MM.1S (cell line): ENCODE measurements around the gene ABO.
"Not testable (repeated sequence)": the region's sequence is repeated elsewhere in the genome, so short reads cannot be mapped to it uniquely, and the experiment has no call there.

Source experiments
- DNase-seq: peaks from one replicate; pipeline ENCODE4 v3.0.0-alpha.2; 2015
- H2AFZ ChIP-seq: fragments of 300-600 bp; sonication (generic); 2 replicates; pipeline ENCODE4 v1.6.0; 2016; ENCODE audit warnings: antibody characterized with exemption, low read length
- H3F3A ChIP-seq: fragments of 300-600 bp; sonication (generic); 2 replicates; pipeline ENCODE4 v1.6.1; 2016; ENCODE audit warnings: mild to moderate bottlenecking, antibody characterized with exemption, low read length, moderate library complexity, mixed read lengths; ENCODE audit not compliant: insufficient read depth
- H3K27ac ChIP-seq: fragments of 300-600 bp; sonication (generic); 2 replicates; pipeline ENCODE4 v1.5.1; 2016; ENCODE audit warnings: mild to moderate bottlenecking, low read length
- H3K27me3 ChIP-seq: fragments of 300-600 bp; sonication (generic); replicated peaks from 2 replicates; pipeline ENCODE4 v1.6.0; 2016; ENCODE audit warnings: low read length; ENCODE audit not compliant: insufficient read depth
- H3K36me3 ChIP-seq: fragments of 300-600 bp; sonication (generic); replicated peaks from 2 replicates; pipeline ENCODE4 v1.6.1; 2016; ENCODE audit warnings: mild to moderate bottlenecking, low read length, mixed read lengths; ENCODE audit not compliant: insufficient read depth
- H3K4me1 ChIP-seq: fragments of 300-600 bp; sonication (generic); 2 replicates; pipeline ENCODE4 v1.6.1; 2016; ENCODE audit warnings: low read length, mixed read lengths
- H3K4me2 ChIP-seq: fragments of 300-600 bp; sonication (generic); 2 replicates; pipeline ENCODE4 v1.6.0; 2016; ENCODE audit warnings: low read depth, low read length
- H3K4me3 ChIP-seq: fragments of 300-600 bp; sonication (generic); 2 replicates; pipeline ENCODE4 v1.5.1; 2016; ENCODE audit warnings: low read length, mixed read lengths
- H3K79me2 ChIP-seq: fragments of 300-600 bp; sonication (generic); 2 replicates; pipeline ENCODE4 v1.6.1; 2016; ENCODE audit warnings: mixed run types, low read length, mixed read lengths
- H3K9ac ChIP-seq: fragments of 300-600 bp; sonication (generic); 2 replicates; pipeline ENCODE4 v1.6.1; 2016; ENCODE audit warnings: low read length, mixed read lengths
- H3K9me2 ChIP-seq: fragments of 300-600 bp; sonication (generic); replicated peaks from 2 replicates; pipeline ENCODE4 v1.6.1; 2016; ENCODE audit warnings: mild to moderate bottlenecking, low read length, mixed read lengths; ENCODE audit not compliant: insufficient read depth
- H3K9me3 ChIP-seq: fragments of 300-600 bp; sonication (generic); replicated peaks from 2 replicates; pipeline ENCODE4 v1.6.1; 2016; ENCODE audit warnings: mild to moderate bottlenecking, low read length, mixed read lengths; ENCODE audit not compliant: insufficient read depth
- H4K20me1 ChIP-seq: fragments of 300-600 bp; sonication (generic); 2 replicates; pipeline ENCODE4 v1.6.1; 2016; ENCODE audit warnings: mild to moderate bottlenecking, low read length, moderate library complexity, mixed read lengths; ENCODE audit not compliant: insufficient read depth
- EZH2 ChIP-seq: fragments of 300-600 bp; sonication (generic); optimal IDR thresholded peaks from 2 replicates; pipeline ENCODE3; 2017; ENCODE audit warnings: low read depth, mild to moderate bottlenecking, antibody characterized with exemption, low read length, mixed read lengths
- EZH2phosphoT487 ChIP-seq: fragments of 300-600 bp; sonication (generic); IDR thresholded peaks from 2 replicates; pipeline ENCODE4 v1.6.1; 2018; ENCODE audit warnings: antibody characterized with exemption, low read length
- TF ChIP-seq, protein P1 (sequence below): fragments of 300-600 bp; sonication (generic); IDR thresholded peaks from 2 replicates; pipeline ENCODE4 v1.5.1; 2016; ENCODE audit warnings: antibody characterized with exemption, low read length, mixed read lengths

The ABO gene

DNA sequence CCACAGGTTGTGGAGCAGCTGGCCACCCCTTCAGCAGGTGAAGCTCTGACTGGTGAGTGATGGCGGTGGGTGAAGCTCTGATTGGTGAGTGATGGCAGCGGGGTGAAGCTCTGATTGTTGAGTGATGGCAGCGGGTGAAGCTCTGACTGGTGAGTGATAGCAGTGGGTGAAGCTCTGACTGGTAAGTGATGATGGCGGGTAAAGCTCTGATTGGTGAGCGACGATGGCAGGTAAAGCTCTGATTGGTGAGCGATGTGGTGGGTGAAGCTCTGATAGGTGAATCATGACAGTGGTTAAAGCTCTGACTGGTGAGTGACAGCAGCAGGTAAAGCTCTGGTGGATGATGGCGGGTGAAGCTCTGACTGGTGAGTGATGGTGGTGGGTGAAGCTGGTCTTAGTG lies 9.4 kb upstream of the ABO start:
- Histone ChIP-seq H4K20me1 (no peaks in the 10 kb centered on the region), H3K4me1 (no peaks in the 10 kb centered on the region), H3K4me3 (no peak overlapping the region), H3K9me2 (no peaks in the 10 kb centered on the region), H3K27me3 (peaks cover 96% of the 10 kb centered on the region), H3K9ac (no peak overlapping the region), H3K36me3 (no peaks in the 10 kb centered on the region), H3K9me3 (no peaks in the 10 kb centered on the region), H3K4me2 (no peak overlapping the region), H3F3A (no peaks in the 10 kb centered on the region), H3K27ac (no peak overlapping the region), H3K79me2 (no peaks in the 10 kb centered on the region), H2AFZ (no peak overlapping the region)
- TF ChIP-seq, protein P1, sequence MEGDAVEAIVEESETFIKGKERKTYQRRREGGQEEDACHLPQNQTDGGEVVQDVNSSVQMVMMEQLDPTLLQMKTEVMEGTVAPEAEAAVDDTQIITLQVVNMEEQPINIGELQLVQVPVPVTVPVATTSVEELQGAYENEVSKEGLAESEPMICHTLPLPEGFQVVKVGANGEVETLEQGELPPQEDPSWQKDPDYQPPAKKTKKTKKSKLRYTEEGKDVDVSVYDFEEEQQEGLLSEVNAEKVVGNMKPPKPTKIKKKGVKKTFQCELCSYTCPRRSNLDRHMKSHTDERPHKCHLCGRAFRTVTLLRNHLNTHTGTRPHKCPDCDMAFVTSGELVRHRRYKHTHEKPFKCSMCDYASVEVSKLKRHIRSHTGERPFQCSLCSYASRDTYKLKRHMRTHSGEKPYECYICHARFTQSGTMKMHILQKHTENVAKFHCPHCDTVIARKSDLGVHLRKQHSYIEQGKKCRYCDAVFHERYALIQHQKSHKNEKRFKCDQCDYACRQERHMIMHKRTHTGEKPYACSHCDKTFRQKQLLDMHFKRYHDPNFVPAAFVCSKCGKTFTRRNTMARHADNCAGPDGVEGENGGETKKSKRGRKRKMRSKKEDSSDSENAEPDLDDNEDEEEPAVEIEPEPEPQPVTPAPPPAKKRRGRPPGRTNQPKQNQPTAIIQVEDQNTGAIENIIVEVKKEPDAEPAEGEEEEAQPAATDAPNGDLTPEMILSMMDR, result no peak
- TF ChIP-seq EZH2, result no peak
- no peak for DNase-seq

DNA sequence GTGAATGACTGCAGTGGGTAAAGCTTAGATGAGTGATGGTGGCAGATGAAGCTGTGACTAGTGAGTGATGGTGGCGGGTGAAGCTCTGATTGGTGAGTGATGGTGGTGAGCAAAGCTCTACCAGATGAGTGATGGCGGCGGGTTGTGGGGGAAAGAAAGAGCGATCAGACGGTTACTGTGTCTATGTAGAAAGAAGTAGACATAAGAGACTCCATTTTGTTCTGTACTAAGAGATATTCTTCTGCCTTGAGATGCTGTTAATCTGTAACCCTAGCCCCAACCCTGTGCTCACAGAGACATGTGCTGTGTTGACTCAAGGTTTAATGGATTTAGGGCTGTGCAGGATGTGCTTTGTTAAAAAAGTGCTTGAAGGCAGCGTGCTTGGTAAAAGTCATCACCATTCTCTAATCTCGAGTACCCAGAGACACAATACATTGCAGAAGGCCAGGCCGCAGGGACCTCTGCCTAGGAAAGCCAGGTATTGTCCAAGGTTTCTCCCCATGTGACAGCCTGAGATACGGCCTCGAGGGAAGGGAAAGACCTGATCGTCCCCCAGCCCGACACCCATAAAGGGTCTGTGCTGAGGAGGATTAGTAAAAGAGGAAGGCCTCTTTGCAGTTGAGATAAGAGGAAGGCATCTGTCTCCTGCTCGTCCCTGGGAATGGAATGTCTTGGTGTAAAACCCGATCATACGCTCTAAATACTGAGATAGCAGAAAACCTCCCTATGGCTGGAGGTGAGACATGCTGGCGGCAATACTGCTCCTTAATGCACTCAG lies 8.4 kb upstream of the ABO start:
- not testable (repeated sequence) for DNase-seq, H3K79me2 ChIP-seq, H3F3A ChIP-seq, H2AFZ ChIP-seq, H3K36me3 ChIP-seq, H3K27ac ChIP-seq, H3K4me1 ChIP-seq, H3K9ac ChIP-seq, H3K4me3 ChIP-seq, H3K4me2 ChIP-seq, H3K9me3 ChIP-seq, H4K20me1 ChIP-seq, H3K9me2 ChIP-seq
- H3K27me3 ChIP-seq, result peaks cover 96% of the 10 kb centered on the region

DNA sequence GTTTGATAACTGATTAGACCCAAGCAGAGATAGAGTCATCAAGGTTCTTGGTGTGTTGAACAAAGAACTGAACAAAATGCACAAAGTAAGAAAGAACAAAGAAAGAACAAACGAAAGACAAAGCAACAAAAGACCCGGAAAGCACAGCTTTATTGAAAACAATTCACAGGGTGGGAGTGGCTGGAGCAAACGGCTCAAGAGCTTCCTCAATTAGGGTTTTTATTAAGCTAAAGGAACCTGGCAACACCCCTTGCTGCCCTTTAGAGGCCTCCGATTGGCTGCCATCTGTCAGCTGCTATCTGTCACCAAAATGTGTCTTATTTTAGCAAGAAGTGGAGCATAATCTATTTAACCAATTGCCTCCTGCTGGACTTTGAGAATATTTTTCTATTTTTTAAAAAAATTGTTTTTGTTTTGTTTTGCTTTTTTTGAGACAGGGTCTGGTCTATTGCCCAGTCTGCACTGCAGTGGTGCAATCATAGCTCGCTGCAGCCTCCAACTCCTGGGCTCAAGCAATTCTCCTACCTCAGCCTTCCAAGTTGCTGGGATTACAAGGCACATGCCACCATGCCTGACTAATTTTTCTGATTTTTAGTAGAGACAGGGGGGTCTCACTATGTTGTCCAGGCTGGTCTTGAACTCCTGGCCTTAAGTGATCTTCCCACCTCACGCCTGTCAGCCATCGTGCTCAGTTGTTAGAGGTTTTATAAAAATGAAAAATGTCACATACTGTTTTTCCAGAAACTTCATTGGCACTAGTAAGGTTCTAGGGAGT lies 7.7 kb upstream of the ABO start:
- H3K9me2 ChIP-seq, result no peaks in the 10 kb centered on the region
- no peak overlapping the region for H3K9ac ChIP-seq
- H3K9me3 ChIP-seq, result no peaks in the 10 kb centered on the region
- no peaks in the 10 kb centered on the region for H3K79me2 ChIP-seq
- no peak for DNase-seq
- H3K27me3 ChIP-seq, result peaks cover 96% of the 10 kb centered on the region
- no peak overlapping the region for H3K4me2 ChIP-seq
- H3K4me3 ChIP-seq, result no peak overlapping the region
- no peak overlapping the region for H2AFZ ChIP-seq
- H3K27ac ChIP-seq, result no peak overlapping the region
- no peaks in the 10 kb centered on the region for H3F3A ChIP-seq
- no peaks in the 10 kb centered on the region for H3K36me3 ChIP-seq
- TF ChIP-seq EZH2 (no peak), EZH2phosphoT487 (no peak)
- TF ChIP-seq, protein P1, result no peak
- H3K4me1 ChIP-seq, result no peaks in the 10 kb centered on the region
- no peaks in the 10 kb centered on the region for H4K20me1 ChIP-seq

DNA sequence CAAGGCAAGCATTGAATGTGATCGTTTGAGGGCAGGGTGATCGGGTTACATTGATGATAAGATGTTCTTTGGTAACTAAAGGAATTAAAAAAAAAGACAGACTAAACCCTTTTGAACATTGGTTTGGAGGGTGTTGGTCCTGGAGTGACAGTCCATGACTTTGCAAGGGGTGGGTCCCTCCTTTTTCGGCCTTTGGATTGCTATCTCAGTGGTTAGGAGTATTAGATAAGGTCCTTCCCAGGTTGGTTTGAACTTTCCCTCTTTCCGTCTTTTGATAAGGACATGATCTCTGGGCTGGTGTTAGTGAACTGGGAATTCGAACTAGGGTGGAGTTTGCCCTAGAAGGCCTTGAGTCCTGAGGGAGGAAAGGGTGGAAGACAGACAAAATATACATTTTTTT lies 5.4 kb upstream of the ABO start:
- Histone ChIP-seq H3K4me2 (no peak overlapping the region), H2AFZ (no peak overlapping the region), H3K9me2 (no peaks in the 10 kb centered on the region), H3K27ac (no peak overlapping the region), H3K4me3 (no peak overlapping the region), H4K20me1 (no peaks in the 10 kb centered on the region), H3K79me2 (no peaks in the 10 kb centered on the region), H3K4me1 (no peaks in the 10 kb centered on the region), H3K36me3 (no peaks in the 10 kb centered on the region), H3F3A (no peaks in the 10 kb centered on the region), H3K9me3 (no peaks in the 10 kb centered on the region), H3K9ac (no peak overlapping the region), H3K27me3 (peaks cover 97% of the 10 kb centered on the region)
- DNase-seq, result no peak
- TF ChIP-seq EZH2, result no peak
- TF ChIP-seq, protein P1, result no peak
- no peak for TF ChIP-seq EZH2phosphoT487
